NOMO-1 treated with dmso at 0.1 percent for 144 hours (cell line): ENCODE measurements around the gene SOWAHD.
A peak's percentile ranks its signal among the peaks of the same experiment; 100 is the strongest.
"Not testable (repeated sequence)": the region's sequence is repeated elsewhere in the genome, so short reads cannot be mapped to it uniquely, and the experiment has no call there.

Source experiments
- DNase-seq: peaks from one replicate; lab custom pipeline; 2025; ENCODE audit not compliant: unreplicated experiment; lab: John Stamatoyannopoulos, UW

SOWAHD gene

DNA sequence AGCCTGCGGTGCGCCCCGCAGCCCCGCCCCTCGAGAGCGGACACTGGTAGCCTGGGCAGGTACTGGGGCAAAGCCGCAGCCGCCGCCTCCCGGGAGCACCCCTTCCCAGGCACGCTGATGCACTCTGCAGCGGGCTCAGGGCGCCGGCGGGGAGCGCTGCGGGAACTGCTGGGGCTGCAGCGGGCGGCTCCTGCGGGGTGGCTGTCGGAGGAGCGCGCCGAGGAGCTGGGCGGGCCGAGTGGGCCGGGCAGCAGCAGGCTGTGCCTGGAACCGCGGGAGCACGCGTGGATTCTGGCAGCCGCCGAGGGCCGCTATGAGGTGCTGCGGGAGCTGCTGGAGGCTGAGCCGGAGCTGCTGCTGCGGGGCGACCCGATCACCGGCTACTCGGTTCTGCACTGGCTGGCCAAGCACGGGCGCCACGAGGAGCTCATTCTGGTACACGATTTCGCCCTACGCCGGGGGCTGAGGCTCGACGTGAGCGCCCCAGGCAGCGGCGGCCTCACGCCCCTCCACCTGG lies 401 bp downstream of the SOWAHD start:
- DNase-seq, result no peak

DNA sequence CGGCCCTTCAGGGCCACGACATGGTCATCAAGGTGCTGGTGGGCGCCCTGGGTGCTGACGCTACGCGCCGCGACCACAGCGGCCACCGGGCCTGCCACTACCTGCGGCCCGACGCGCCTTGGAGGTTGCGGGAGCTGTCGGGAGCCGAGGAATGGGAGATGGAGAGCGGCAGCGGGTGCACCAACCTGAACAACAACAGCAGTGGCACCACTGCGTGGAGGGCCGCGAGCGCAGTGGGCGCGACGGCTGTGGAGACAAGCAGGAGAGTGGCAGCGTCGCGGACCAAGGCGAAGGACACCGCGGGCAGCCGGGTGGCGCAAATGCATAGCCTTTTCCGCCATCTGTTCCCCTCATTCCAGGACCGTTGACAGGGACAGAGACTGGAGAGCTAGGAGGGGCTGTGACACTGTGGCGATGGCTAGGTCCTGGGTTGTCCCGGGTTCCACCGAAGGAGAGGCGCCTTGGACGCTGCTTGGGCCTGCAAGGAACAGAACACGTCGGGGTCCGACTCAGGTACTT lies 919 bp downstream of the SOWAHD start:
- no peak for DNase-seq

DNA sequence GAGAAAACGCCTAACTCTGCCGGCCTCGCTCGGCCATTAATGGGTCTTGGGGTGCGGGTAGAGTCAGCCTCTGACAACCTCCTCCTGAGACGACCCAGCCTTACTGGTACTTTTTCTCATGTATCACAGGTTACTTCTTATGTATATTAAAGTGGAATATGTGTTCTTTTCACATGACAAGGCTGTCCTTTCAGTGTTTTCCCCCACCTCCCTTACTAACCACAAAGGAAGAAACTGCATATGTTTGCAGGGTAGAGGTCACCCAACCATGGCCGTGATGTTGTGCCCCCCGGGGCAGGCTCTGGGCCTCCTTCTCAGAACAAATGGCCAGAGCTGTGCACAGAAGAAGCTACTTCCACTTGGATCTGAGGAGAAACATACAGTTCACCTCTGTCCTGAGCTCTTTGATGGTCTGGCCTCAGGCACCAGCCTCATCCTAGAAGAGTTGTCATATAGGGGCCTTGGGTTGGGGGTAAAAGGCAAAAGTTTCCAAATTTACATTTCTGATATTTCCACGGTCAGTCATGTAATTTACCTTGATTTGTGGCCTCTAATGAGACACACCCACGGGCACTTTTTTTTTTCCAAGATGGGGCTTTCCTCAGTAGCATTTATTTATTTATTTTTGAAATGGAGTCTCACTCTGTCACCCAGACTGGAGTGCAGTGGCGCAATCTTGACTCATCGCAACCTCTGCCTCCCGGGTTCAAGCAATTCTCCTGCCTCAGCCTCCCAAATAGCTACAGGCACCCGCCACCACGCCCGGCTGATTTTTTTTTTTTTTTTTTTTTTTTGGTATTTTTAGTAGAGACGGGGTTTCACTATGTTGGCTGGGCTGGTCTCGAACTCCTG lies 1.9 kb downstream of the SOWAHD start:
- no peak for DNase-seq

DNA sequence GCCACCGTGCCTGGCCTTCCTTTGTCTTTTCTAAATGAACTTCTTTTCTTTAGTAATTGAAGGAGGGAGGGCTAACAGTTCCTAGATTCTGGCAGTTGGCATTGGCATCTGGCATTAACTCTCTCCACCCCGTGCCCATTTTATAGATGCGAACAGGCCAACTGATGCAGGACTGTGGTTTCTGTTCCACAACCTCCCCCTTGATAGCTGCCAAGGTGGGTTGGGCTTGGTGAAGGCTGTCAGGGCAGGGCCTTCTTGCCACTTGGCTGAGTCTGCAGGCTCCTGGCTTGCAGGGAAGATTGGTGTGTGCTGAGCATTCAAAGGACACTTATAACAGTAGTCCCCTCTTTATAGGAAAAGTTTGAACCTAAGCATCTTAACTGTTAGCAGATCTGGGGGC lies 4.3 kb downstream of the SOWAHD start:
- no peak for DNase-seq

DNA sequence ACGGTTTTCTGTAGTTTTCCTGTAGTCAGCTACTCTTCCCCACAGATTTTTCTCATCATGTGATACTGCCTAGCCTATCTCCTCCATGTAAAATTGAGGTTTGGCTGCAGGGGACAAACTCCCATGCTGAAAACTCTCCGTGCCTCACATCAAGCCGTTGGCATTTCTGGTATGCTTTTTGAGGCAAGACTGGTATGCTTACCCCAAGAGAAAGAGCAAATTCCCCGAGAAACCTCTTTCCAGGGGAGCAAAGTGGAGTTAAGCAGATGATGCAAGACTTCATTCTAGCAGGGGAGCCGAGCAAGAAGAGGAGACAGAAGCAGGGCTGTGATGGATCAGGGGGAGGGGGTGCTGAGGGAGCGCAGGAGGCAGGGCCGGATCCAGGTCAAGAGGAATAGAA lies 4.8 kb downstream of the SOWAHD start:
- no peak for DNase-seq

DNA sequence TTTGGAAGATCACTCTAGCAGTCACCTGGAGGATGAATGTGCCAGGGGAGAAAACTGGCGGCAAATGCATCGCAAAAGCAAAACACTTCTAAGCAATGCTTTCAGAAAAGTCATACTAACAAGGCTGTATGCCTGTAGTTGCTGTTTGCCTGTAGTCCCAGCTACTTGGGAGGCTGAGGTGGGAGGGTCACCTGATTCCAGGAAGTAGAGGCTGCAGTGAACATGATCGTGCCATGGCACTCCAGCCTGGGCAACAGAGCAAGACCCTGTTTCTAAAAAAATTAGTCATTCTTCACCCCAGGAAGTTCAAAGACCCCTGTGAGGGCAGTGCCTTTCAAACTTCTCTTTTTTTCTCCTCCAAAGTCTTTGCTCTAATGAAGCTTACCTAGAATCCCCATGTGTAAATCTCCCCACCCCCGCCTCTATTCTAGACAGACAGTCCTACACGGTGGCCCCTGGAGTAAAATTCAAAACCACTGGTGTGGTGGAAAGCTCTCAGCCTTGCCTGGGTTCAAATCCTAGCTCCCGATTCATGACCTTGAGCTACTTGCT lies 5.5 kb downstream of the SOWAHD start:
- DNase-seq, result no peak

DNA sequence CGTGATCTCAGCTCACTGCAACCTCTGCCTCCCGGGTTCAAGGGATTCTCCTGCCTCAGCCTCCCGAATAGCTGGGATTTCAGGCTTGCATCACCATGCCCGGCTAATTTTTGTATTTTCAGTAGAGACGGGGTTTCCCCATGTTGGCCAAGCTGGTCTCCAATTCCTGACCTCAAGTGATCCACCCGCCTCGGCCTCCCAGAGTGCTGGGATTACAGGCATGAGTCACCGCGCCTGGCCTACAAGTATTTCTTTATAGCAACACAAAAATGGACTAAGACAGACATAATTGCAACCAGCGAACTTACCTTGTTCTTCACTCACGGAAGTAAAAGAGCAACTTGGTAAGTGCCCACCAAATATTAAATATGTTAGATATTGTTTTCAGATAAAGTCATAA lies 10.0 kb downstream of the SOWAHD start:
- not testable (repeated sequence) for DNase-seq

DNA sequence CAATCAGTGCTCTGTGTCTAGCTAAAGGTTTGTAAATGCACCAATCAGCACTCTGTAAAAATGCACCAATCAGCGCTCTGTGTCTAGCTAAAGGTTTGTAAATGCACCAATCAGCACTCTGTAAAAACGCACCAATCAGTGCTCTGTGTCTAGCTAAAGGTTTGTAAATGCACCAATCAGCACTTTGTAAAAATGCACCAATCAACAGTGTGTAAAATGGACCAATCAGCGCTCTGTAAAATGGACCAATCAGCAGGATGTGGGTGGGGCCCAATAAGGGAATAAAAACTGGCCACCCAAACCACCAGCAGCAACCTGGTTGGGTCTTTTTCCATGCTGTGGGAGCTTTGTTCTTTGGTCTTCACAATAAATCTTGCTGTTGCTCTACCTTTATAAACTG lies 11.0 kb downstream of the SOWAHD start:
- DNase-seq, result not testable (repeated sequence)

DNA sequence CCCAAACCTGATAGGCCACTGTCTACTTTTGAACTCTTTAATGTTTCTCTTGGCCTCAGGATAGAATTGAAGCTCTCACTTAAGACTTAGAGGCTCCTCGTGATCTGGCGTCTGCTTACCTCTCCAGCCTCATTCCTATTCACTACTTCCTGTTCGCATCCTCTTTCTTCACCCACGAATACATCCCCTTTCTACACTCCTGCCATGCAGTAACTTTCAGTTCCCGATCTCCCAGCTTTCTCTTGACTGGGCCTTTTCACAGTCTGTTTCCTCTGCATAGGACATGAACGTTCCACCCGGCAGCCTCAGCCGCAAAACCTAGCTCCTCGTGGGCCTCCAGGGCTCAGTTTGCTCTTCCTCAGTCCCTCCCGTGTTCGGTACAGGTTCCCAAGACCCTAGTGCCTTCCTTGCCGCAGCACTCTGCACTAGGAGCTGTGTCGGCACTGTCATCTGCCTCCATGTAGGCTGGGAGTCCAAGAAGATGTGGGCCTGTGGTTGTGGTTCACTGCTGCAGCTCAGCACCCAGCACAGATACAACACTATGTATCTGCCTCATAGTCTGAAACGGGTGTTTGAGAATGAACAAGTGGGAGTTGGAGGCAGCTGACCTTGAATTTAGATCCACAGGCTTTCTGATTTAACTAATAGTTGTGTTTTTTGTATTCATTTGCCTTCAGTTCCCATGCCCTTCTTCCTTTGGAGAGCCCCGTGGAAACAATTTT lies 17.3 kb downstream of the SOWAHD start:
- DNase-seq, result peak; percentile 88

DNA sequence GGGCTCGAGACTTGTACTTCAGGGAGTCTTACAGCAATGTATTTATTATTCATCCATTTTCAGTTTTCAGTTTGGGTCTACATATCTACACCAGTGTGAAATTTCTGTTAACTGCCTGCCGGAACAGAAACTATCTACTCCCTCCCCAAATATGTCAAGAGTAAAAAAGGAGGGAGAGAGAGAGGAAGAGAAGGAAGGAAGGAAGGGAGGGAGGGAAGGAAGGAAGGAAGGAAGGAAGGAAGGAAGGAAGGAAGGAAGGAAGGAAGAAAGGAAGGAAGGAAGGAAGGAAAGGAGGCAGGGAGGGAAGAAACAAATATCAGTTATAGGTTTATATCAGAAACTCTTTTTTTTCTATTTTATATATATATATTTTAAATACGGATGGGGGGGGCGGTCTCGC lies 20.4 kb downstream of the SOWAHD start:
- no peak for DNase-seq

DNA sequence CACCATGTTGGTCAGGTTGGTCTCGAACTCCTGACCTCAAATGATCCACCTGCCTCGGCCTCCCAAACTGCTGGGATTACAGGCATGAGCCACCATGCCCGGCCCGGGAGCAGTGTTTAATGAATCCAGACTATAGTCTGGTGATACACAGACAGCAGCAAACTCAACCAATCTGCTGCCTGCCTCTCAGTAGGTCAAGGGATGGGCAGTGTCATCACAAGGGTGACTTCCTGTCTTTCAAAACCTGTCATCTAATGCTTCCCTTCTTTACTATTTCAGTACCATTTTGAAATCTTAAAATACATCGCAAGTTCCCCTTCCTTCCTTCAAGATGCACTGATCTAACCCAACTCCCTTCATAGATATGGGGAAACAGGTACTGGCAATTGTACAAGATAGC lies 24.6 kb downstream of the SOWAHD start:
- DNase-seq, result peak; percentile 74

DNA sequence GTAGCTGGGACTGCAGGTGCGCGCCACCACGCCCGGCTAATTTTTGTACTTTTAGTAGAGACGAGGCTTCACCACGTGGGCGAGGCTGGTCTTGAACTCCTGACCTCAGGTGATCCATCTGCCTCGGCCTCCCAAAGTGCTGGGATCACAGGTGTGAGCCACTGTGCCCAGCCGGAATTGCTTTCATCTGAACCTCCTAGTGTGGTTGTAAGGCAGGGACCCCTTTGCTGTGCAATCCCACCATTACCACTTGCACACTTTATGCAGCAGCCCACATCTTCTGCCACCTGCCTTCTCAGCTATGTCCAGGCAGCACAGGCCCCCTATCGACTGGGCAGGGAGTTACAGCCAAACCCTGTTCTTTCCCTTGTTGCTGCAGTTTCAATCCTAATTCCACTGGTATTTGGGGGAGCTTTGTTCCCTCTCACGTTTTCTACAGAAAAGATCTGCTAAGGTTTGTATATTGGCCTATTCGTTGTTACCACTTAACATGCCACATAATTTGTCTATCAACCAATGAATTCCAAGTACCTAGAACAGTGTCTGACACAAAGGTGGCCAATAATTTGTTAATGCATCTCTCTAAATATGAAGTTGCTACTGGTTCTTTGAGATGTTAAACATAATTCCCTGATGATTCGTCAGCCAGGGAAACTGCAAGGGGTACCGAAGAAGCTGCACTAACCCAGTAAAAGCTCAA lies 26.5 kb downstream of the SOWAHD start:
- no peak for DNase-seq

DNA sequence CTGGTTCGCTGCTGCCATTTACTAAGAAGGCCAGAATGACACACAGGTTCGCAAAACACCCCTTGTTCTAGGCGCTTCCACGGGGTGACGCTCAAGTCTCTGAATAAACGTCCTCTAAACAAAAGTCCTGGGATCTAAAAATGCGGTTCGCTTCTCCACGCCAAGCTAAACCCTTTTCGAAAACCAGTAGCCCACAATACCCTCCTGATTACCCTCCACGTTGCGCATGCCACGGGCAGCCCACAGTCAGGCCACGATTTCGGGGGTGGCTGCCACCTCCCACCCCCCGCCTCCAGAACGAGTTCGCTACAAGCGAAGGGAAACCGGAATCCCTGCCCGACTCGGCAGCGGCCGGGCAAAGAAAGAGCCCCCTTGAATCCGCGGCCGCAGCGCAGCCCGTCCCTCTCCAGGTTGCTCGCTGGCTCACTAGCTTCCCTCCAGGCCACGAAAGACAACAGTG lies 32.6 kb downstream of the SOWAHD start:
- DNase-seq, result no peak

DNA sequence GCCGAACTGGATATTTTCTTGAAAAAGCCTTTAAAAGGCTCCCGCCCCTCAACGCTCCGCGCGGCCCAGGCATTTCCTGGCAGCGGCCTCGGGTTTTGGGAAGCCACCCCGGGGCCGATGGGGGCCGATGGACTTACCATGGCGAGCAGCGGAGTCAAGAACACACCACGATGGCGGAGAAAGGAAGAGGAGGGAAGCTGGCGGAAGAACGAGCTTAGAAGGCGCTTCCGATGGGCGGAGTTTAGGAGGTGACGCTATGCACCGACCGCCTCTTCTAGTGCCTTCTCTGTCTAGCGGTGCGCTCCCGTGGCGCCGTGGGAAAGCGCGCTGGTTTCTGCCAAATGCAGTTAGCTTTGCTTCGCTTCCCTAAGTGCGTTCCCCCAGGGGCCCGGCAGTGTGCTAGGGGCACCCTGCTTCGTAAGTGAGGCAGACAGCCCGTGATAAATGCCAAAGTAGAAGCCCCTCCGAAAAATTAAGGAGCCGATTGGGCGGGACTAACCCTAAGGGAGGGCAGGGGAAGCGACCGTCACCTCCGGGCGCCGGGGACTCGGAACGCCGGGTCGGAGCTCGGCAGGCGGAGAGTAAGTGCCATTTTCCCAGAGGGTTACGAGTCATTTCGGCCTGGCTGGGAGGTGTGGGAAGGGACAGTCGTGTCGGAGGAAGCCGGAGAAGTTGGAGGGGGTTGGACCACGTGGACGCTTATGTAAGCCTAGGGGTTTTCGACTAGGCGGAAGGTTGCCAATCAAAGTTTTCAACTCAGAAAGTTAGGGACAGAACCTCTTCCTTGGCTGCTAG lies 33.2 kb downstream of the SOWAHD start, which contains the start of gene RPL39:
RPL39 (minus strand) TSS at position 194 of the 795 bp plus-strand sequence; CDS start at position 140, 54 bp downstream.
- DNase-seq, result peak; percentile 77

DNA sequence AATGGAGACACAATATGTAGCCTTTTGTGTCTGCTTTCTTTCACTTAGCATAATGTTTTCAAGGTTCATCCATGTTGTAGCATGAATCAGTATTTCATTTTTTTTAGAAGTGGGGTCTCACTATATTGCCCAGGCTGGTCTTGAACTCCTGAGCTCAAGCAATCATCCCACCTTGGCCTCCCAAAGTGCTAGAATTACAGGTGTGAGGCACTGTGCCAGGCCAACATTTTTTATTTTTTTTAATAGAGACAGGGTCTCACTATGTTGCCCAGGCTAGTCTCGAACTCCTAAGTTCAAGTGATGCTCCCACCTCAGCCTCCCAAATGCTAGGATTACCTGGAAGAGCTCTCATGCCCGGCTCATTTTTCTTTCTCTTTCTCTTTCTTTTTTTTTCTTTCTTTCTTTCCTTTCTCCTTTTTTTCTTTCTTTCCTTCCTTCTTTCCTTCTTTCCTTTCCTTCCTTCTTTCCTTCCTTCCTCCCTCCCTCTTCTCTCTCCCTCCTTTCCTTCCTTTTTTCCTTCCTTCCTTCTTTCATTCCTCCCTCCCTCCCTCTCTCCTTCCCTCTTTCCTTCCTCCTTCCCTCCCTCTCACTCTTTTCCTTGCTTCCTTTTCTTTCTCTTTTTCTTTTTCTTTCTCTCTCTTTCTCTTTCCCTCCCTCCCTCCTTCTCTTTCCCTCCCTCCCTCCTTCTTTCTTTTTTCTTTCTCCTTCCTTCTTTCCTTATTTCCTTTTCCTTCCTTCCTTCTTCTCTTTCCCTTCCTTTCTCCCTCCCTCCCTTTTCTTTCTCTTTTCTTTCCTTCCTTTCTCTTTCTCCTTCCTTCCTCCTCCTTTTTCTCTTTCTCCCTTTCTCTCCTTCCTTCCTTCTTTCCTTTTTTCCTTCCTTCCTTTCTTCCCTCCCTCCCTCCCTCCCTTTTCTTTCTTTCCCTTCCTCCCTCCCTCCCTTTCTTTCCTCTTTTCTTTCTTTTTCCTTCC lies 43.1 kb downstream of the SOWAHD start:
- DNase-seq, result no peak

DNA sequence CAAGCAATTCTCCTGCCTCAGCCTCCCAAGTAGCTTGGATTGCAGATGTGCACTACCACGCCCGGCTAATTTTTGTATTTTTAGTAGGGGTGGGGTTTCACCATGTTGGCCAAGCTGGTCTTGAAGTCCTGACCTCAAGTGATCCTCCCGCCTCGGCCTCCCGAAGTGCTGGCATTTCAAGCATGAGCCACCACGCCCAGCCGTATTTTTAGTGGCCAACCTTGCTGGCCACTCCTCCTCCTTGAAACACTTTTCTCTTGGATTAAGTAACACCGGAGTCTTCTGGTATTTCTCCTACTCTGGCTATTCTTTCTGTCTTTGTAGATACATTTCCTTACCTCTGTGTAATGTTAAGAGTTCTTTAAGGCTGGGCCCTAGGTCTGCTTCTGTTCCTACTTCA lies 44.2 kb downstream of the SOWAHD start:
- no peak for DNase-seq

DNA sequence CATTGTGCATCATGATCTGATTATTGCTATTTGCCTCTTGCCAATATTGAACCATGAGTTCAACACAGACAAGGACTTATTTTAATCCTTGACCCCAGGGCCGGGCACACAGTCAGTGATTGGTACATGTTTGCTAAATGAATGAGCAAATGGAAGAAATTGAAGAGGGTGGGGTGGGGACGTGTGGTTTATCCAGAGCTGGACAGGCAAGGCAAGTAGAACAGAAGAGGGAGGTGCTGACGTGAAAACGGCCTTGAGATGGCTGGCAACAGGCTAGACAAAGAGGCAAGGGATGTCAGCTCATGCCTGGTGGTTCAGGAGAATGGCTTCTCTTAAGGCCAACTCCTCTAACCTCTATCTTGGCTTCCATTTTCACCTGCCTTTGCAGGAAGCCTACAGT lies 50.1 kb downstream of the SOWAHD start:
- DNase-seq, result not testable (repeated sequence)

DNA sequence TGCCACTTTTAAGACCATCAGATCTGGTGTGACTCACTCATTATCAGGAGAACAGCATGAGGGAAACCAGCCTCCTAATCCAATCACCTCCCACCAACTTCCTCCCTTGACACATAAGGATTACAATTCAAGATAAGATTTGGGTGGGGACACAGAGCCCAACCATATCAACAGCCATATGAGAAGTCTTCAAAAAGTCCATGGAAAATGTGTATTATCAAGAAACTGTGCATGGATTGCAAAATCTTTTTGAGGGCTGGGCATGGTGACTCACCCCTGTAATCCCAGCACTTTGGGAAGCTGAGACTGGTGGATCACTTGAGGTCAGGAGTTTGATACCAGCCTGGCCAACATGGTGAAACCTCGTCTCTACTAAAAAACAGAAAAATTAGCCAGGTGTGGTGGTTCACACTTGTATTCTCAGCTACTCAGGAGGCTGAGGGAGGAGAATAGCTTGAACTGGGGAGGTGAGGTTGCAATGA lies 50.8 kb downstream of the SOWAHD start:
- DNase-seq, result no peak
